Measurements from ENCODE around the gene ALX3.

DNA sequence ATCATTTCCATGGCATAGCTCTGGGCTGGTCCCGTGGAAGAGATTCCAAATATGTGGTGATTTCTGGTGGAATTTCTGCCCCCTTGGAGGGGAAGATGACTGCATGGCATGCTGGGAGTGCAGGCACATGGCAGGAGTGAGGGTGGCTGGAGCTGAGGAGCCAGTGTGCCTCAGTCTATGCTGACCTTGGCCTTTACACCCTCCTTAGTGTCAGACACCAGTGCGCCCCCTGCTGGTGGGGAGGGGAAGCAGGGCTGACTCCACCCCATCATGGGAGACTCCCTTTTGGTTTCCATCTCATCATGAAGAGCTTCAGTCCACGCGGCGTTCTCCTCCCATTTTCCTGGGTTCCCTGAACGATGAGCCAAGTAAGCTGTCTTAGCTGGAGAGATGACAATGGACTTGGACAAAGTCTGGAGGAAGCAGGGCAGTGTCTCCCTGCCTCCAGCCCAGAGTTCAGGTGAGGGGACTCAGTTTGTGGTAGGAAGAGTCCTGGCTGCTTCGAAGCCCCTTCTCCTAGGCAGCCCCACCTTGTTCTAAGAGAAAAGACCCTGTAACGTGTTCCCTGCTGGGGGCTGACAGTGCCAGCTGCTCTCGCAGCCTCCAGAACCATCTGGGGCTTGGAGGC lies 10.3 kb downstream of the ALX3 start:
- TF ChIP-seq, protein P1, sequence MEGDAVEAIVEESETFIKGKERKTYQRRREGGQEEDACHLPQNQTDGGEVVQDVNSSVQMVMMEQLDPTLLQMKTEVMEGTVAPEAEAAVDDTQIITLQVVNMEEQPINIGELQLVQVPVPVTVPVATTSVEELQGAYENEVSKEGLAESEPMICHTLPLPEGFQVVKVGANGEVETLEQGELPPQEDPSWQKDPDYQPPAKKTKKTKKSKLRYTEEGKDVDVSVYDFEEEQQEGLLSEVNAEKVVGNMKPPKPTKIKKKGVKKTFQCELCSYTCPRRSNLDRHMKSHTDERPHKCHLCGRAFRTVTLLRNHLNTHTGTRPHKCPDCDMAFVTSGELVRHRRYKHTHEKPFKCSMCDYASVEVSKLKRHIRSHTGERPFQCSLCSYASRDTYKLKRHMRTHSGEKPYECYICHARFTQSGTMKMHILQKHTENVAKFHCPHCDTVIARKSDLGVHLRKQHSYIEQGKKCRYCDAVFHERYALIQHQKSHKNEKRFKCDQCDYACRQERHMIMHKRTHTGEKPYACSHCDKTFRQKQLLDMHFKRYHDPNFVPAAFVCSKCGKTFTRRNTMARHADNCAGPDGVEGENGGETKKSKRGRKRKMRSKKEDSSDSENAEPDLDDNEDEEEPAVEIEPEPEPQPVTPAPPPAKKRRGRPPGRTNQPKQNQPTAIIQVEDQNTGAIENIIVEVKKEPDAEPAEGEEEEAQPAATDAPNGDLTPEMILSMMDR (IDR thresholded peaks at IDR 0.05; ENCODE audit: insufficient read depth, low read length, poor library complexity, severe bottlenecking): peak; percentile 96
- no peak for TF ChIP-seq EZH2phosphoT487 (conservative IDR thresholded peaks at IDR 0.05; ENCODE audit: low read length)

Data from SU-DHL-6 (cell line).